ENCODE measurements around the gene COL5A3. TPM values are rescaled to one million over a fixed set of nuclear protein-coding genes. Genes with fewer than 3 reads are reported as not detected.
A peak's percentile ranks its signal among the peaks of the same experiment; 100 is the strongest.

The COL5A3 gene
- total RNA-seq, 4 donors from 2014 or later: 5.7 to 9.8 (median 6.6) TPM

DNA sequence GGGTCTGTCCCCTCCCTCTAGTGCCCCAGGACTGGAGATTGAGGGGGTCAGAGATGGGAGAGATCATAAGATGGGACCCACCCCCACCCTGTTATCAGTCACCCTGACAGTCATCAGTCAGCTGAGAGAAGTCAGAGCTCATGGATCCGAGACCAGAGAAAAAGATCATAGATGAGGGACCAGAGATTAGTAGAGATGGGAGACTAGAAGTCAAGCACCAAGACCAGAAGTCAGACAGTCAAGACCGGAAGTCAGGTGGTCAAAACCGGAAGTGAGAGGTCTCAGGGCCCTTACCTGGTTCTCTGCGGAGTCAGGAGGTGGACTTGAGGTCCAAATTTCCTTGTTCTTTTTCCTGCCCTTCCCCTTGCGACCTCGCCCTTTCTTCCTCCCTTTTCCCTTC is 7.0 kb downstream of the COL5A3 start:
- ATAC-seq (no peak), DNase-seq (no peak)
- H3K4me1 ChIP-seq: no peaks in the 10 kb centered on the region
- intact Hi-C loops (cut with DNase I; ENCODE audit: low total_unique reads): no loop called here
- in situ Hi-C loops (cut with MboI; ENCODE audit: low sequenced_read_pairs in 4 of 4): loop anchor here in 1 of 4 donors (10.0 kb wide), 1 partner anchor 58 kb away; no protein-coding TSS in a partner anchor
- H3K36me3 ChIP-seq: no peaks in the 10 kb centered on the region
- no peak overlapping the region for H3K4me3 ChIP-seq
- peaks cover 6 to 8% (median 8%) of the 10 kb centered on the region in 3 donors for H3K27me3 ChIP-seq
- H3K9me3 ChIP-seq: no peaks in the 10 kb centered on the region
- TF ChIP-seq, protein P1, sequence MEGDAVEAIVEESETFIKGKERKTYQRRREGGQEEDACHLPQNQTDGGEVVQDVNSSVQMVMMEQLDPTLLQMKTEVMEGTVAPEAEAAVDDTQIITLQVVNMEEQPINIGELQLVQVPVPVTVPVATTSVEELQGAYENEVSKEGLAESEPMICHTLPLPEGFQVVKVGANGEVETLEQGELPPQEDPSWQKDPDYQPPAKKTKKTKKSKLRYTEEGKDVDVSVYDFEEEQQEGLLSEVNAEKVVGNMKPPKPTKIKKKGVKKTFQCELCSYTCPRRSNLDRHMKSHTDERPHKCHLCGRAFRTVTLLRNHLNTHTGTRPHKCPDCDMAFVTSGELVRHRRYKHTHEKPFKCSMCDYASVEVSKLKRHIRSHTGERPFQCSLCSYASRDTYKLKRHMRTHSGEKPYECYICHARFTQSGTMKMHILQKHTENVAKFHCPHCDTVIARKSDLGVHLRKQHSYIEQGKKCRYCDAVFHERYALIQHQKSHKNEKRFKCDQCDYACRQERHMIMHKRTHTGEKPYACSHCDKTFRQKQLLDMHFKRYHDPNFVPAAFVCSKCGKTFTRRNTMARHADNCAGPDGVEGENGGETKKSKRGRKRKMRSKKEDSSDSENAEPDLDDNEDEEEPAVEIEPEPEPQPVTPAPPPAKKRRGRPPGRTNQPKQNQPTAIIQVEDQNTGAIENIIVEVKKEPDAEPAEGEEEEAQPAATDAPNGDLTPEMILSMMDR (IDR thresholded peaks at IDR 0.05 in 4 of 5, conservative IDR thresholded peaks at IDR 0.05 in 1 of 5): no peak
- TF ChIP-seq POLR2A (IDR thresholded peaks at IDR 0.05): no peak
- peak overlapping the region in 3 of 4 donors; percentile 27 to 60 (median 30) for H3K27ac ChIP-seq

DNA sequence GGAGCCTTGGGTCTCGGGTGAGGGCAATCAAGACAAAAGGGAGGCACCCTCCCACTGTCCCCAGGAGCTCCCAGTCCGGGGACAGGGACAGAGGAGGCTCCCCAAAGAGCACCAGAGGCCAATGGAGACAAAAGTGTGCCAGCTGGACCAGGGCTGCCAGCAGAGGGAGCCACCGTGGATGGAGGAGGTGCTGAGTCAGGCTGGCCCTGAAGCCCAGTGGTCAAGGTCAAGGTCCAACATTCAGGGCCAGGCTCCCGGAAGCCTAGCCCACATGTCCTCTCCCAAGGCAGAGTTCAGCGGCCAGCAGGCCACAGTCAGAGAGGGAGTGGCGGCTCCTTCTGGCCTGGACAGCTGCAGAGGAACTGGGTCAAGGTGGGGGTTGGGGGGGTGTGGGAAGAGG is 8.4 kb downstream of the COL5A3 start:
- peaks cover 0 to 3% (median 1%) of the 10 kb centered on the region in 3 donors for H3K27me3 ChIP-seq

DNA sequence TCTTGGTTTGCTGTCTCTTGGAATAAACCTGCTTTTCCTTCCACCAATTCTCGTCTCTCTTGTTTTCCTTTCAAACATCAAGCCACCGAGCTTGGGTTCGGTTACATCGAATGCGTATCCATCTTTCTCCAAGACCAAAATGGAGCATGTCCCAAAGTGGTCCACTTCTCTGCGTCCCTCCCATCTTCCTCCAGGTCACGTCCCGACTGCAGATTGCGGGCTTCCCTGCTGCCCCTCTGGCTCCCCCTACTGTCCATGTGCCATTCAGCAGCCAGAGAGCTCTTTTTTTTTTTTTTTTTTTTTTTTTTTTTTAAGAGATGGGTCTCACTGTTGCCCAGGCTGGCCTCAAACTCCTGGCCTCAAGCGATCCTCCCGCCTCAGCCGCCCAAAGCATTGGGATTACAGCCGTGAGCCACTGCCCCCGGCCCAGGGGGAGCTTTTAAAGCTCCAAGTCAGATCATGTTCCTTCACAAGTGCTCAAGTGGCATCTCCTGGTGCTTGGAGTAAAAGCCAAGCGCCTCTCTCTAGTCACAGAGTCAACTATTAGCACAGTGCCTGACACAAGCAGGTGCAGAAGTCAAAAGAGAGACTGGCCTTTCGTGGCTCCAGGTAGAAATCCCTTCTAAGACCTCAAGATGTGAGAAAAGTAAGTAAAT is 10.0 kb downstream of the COL5A3 start:
- Histone ChIP-seq H3K4me3 (no peak overlapping the region), H3K27me3 (no peaks in the 10 kb centered on the region), H3K9me3 (no peaks in the 10 kb centered on the region), H3K27ac (peak overlapping the region in 1 of 4 donors; percentile 14), H3K36me3 (no peaks in the 10 kb centered on the region), H3K4me1 (no peaks in the 10 kb centered on the region)
- DNase-seq (peak; percentile 17 to 25), ATAC-seq (no peak)
- in situ Hi-C loops (cut with MboI; ENCODE audit: low sequenced_read_pairs in 4 of 4): loop anchor here in 1 of 4 donors (10.0 kb wide), 1 partner anchor 55 kb away; no protein-coding TSS in a partner anchor
- intact Hi-C loops (cut with DNase I; ENCODE audit: low total_unique reads): loop anchor here (2.0 kb wide), 1 partner anchor 65 kb away; no protein-coding TSS in a partner anchor
- TF ChIP-seq POLR2A (IDR thresholded peaks at IDR 0.05): no peak
- TF ChIP-seq, protein P1 (IDR thresholded peaks at IDR 0.05 in 4 of 5, conservative IDR thresholded peaks at IDR 0.05 in 1 of 5): peak; percentile 9 to 60 (median 30)

More for the DNA sequence above, 8.4 kb downstream of the COL5A3 start:
- in situ Hi-C loops (cut with MboI; ENCODE audit: low sequenced_read_pairs in 4 of 4): loop anchor here in 1 of 4 donors (10.0 kb wide), 1 partner anchor 57 kb away; no protein-coding TSS in a partner anchor
- Histone ChIP-seq H3K27ac (peak overlapping the region; percentile 37 to 62 (median 45)), H3K36me3 (no peaks in the 10 kb centered on the region), H3K4me3 (no peak overlapping the region), H3K4me1 (no peaks in the 10 kb centered on the region), H3K9me3 (no peaks in the 10 kb centered on the region)
- DNase-seq: peak in 1 of 2 donors; percentile 45
- TF ChIP-seq, protein P1 (IDR thresholded peaks at IDR 0.05 in 4 of 5, conservative IDR thresholded peaks at IDR 0.05 in 1 of 5): peak in 1 of 5 experiments; percentile 37
- no peak for TF ChIP-seq POLR2A (IDR thresholded peaks at IDR 0.05)
- intact Hi-C loops (cut with DNase I; ENCODE audit: low total_unique reads): loop anchor here (2.0 kb wide), 1 partner anchor 67 kb away; no protein-coding TSS in a partner anchor
- no peak for ATAC-seq

DNA sequence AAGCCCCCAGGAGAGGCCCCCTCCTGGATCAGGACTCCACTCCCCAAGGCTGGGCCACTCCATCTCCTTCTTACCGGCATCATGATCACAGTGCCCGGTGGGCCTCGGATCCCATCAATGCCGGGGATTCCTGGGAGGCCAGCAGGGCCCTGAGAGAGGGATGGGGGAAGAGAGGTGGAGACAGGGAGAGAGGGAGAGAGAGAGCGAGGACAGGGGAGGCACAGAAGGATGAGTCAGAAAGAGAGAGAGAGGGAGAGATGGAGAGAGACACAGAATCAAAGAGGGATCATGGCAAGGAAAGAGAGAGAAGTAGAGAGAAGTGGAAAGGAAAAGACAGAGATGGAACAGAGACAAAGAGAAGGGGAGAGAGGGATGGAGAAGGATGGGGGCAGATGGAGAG is 13.8 kb downstream of the COL5A3 start:
- ATAC-seq: no peak

More for the DNA sequence above, 13.8 kb downstream of the COL5A3 start:
- in situ Hi-C loops (cut with MboI; ENCODE audit: low sequenced_read_pairs in 4 of 4) (no loop called here), intact Hi-C loops (cut with DNase I; ENCODE audit: low total_unique reads) (no loop called here)
- H3K27me3 ChIP-seq: no peaks in the 10 kb centered on the region
- no peak for DNase-seq
- TF ChIP-seq, protein P1 (IDR thresholded peaks at IDR 0.05 in 4 of 5, conservative IDR thresholded peaks at IDR 0.05 in 1 of 5): no peak
- no peak for TF ChIP-seq POLR2A (IDR thresholded peaks at IDR 0.05)
- H3K27ac ChIP-seq: no peak overlapping the region
- H3K4me1 ChIP-seq: no peaks in the 10 kb centered on the region
- H3K4me3 ChIP-seq: no peak overlapping the region
- no peaks in the 10 kb centered on the region for H3K9me3 ChIP-seq
- no peaks in the 10 kb centered on the region for H3K36me3 ChIP-seq
